HEK293 (cell line): ENCODE data around the gene TRAF2.

ENCODE experiments used
- CTCF ChIA-PET: fragments of 350-600 bp; formaldehyde crosslinking; extraction: SDS; loops from one replicate; lab custom pipeline; 2021; ENCODE audit warnings: antibody characterized with exemption; lab: Yijun Ruan, JAX
- POLR2A ChIA-PET: fragments of 300-600 bp; formaldehyde crosslinking; extraction: SDS; loops from one replicate; lab custom pipeline; 2020; ENCODE audit warnings: antibody characterized with exemption, inconsistent platforms; lab: Yijun Ruan, JAX
- H3K27ac ChIP-seq: fragments of 200-500 bp; sonication (Bioruptor generic); 2 replicates; pipeline ENCODE4 v1.5.1; 2014; ENCODE audit warnings: low read depth, low read length, control low read depth, inconsistent platforms; ENCODE audit errors: extremely low read depth
- H3K36me3 ChIP-seq, 2 experiments: fragments of 200-500 bp in 1 of 2; sonication (Bioruptor generic) in 1 of 2; 1 replicate in 1 of 2; 2 replicates in 1 of 2; pipeline ENCODE4 v1.5.1; 2014 to 2017; ENCODE audit warnings: inconsistent platforms in 2 of 2, low read length in 2 of 2; ENCODE audit not compliant: control insufficient read depth in 2 of 2, insufficient read depth in 1 of 2
- H3K4me1 ChIP-seq: fragments of 200-500 bp; sonication (Bioruptor generic); 2 replicates; pipeline ENCODE4 v1.5.1; 2014; ENCODE audit warnings: mild to moderate bottlenecking, low read length, inconsistent platforms; ENCODE audit not compliant: control insufficient read depth, insufficient read depth
- H3K4me3 ChIP-seq: 2 replicates; pipeline ENCODE4 v1.5.1; 2011; ENCODE audit warnings: low read depth, mild to moderate bottlenecking, control low read depth, low read length, moderate library complexity
- H3K9me3 ChIP-seq: fragments of 200-500 bp; sonication (Bioruptor generic); 2 replicates; pipeline ENCODE4 v1.5.1; 2014; ENCODE audit warnings: low read depth, low read length, inconsistent platforms; ENCODE audit not compliant: control insufficient read depth, insufficient read depth
- GFI1B ChIP-seq: fragments of 450-650 bp; formaldehyde crosslinking; IDR thresholded peaks from 2 replicates; pipeline ENCODE4 v1.5.1; 2016; ENCODE audit warnings: missing biosample characterization, missing genetic modification characterization
- GLIS1 ChIP-seq: fragments of 450-650 bp; formaldehyde crosslinking; IDR thresholded peaks from 2 replicates; pipeline ENCODE4 v1.5.1; 2016; ENCODE audit warnings: missing biosample characterization, missing genetic modification characterization
- HOXC10 ChIP-seq: sonication (generic); formaldehyde crosslinking; IDR thresholded peaks from 2 replicates; pipeline ENCODE4 v1.8.1; 2023; ENCODE audit warnings: mild to moderate bottlenecking, missing genetic modification reagents
- HOXD13 ChIP-seq: sonication (generic); formaldehyde crosslinking; IDR thresholded peaks from 2 replicates; pipeline ENCODE4 v1.8.0; 2022; ENCODE audit warnings: missing genetic modification reagents, borderline replicate concordance
- RBAK ChIP-seq: fragments of 450-650 bp; formaldehyde crosslinking; IDR thresholded peaks from 2 replicates; pipeline ENCODE4 v1.5.1; 2016; ENCODE audit warnings: missing biosample characterization, missing genetic modification characterization
- ZFP3 ChIP-seq: fragments of 450-650 bp; formaldehyde crosslinking; IDR thresholded peaks from 2 replicates; pipeline ENCODE4 v1.5.1; 2016; ENCODE audit warnings: low read depth, missing biosample characterization, missing genetic modification characterization
- ZNF184 ChIP-seq: fragments of 450-650 bp; IDR thresholded peaks from 2 replicates; pipeline ENCODE4 v1.5.1; 2018; ENCODE audit warnings: missing biosample characterization, mild to moderate bottlenecking, missing genetic modification characterization
- ZNF202 ChIP-seq: fragments of 450-650 bp; formaldehyde crosslinking; IDR thresholded peaks from 2 replicates; pipeline ENCODE4 v1.5.1; 2016; ENCODE audit warnings: missing biosample characterization, missing genetic modification characterization, borderline replicate concordance
- ZNF341 ChIP-seq: fragments of 450-650 bp; formaldehyde crosslinking; IDR thresholded peaks from 2 replicates; pipeline ENCODE4; 2016; ENCODE audit warnings: low read depth, missing biosample characterization, missing genetic modification characterization
- ZNF350 ChIP-seq: fragments of 450-650 bp; formaldehyde crosslinking; IDR thresholded peaks from 2 replicates; pipeline ENCODE4 v1.5.0; 2017; ENCODE audit warnings: missing biosample characterization, mild to moderate bottlenecking, missing genetic modification characterization
- ZNF354C ChIP-seq: fragments of 450-650 bp; formaldehyde crosslinking; IDR thresholded peaks from 2 replicates; pipeline ENCODE4 v1.5.1; 2016; ENCODE audit warnings: missing biosample characterization, missing genetic modification characterization, low read depth, borderline replicate concordance
- ZNF48 ChIP-seq: fragments of 450-650 bp; formaldehyde crosslinking; IDR thresholded peaks from 2 replicates; pipeline ENCODE4 v1.5.1; 2016; ENCODE audit warnings: missing biosample characterization, missing genetic modification characterization
- ZNF560 ChIP-seq: fragments of 450-650 bp; formaldehyde crosslinking; IDR thresholded peaks from 2 replicates; pipeline ENCODE4 v1.5.1; 2017; ENCODE audit warnings: missing biosample characterization, missing genetic modification characterization, borderline replicate concordance
- ZNF777 ChIP-seq: fragments of 450-650 bp; formaldehyde crosslinking; IDR thresholded peaks from 2 replicates; pipeline ENCODE4 v1.5.1; 2017; ENCODE audit warnings: missing biosample characterization, missing genetic modification characterization, borderline replicate concordance
- TF ChIP-seq, protein P1 (sequence below): fragments of 450-650 bp; formaldehyde crosslinking; IDR thresholded peaks from 2 replicates; pipeline ENCODE4 v1.5.1; 2016; ENCODE audit warnings: missing biosample characterization, missing genetic modification characterization
- TF ChIP-seq, protein P2 (sequence below): fragments of 450-650 bp; formaldehyde crosslinking; conservative IDR thresholded peaks from 2 replicates; pipeline ENCODE4 v1.5.1; 2016; ENCODE audit warnings: low read depth, missing biosample characterization, missing genetic modification characterization
- TF ChIP-seq, protein P3 (sequence below): fragments of 450-650 bp; formaldehyde crosslinking; IDR thresholded peaks from 2 replicates; pipeline ENCODE4 v1.5.1; 2017; ENCODE audit warnings: missing biosample characterization, mild to moderate bottlenecking, missing genetic modification characterization, moderate library complexity
- TF ChIP-seq, protein P4 (sequence below): fragments of 450-650 bp; formaldehyde crosslinking; IDR thresholded peaks from 2 replicates; pipeline ENCODE4 v1.5.1; 2016; ENCODE audit warnings: missing biosample characterization, missing genetic modification characterization
- TF ChIP-seq, protein P5 (sequence below): sonication (generic); formaldehyde crosslinking; IDR thresholded peaks from 2 replicates; pipeline ENCODE4 v1.8.1; 2022; ENCODE audit warnings: mild to moderate bottlenecking, moderate library complexity, missing genetic modification reagents
- TF ChIP-seq, protein P6 (sequence below): fragments of 450-650 bp; formaldehyde crosslinking; IDR thresholded peaks from 2 replicates; pipeline ENCODE4 v1.5.1; 2016; ENCODE audit warnings: missing biosample characterization, missing genetic modification characterization
- TF ChIP-seq, protein P7 (sequence below): fragments of 450-650 bp; formaldehyde crosslinking; IDR thresholded peaks from 2 replicates; pipeline ENCODE4; 2016; ENCODE audit warnings: missing biosample characterization, missing genetic modification characterization

Gene TRAF2

DNA sequence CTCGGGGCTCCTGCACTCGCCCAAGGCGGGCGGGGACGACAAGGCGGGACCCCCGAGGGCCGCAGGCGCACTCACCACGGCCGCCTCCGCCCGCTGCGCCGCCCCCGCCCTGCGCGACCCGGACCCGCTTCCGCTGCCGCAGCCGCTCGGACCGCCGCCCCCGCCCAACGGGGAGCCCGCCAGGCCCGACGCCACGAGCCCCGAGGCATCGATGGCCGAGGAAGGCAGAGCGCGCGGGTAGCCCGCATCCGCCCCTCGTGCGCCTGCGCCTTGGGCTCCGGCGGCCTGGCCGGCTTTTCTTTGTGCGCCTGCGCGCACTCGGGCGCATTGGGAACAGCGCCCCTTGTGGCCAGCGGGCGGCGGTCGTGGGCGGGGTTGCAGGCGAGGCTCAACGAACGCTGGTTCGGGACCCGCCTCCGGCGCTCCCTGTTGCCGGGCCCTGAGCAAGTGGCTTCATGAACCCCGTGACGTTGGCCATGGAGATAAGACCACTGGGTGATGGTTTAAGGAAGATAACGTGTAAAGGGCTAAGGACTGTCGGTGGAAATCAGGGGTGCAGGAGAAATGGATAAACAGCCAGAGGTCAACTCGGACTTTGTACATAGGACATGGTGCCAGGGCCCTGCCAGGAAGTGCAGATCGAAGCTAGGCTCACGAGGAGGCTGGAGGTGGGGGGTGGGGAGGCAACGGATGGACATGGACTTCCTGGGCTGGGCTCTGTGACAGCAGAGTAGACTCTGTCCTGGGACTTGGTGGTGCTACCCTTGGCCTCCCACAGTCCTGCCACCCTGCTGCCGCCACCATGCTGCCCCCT lies 58.4 kb downstream of the TRAF2 start, which contains the start of the genes C8G and FBXW5:
Gene C8G (plus strand): TSS at position 725 of the 814 bp plus-strand sequence. CDS start 78 bp downstream, at position 803.
Gene FBXW5 (minus strand): TSS at position 220 of the 814 bp plus-strand sequence. CDS start 655 bp downstream, outside the sequence.
- ChIA-PET POLR2A (interaction anchor here (0.6 to 0.9 kb wide), 3 partner anchors 47 to 1164 kb away, joined by 3 to 4 read pairs (median 3); partner anchors contain the start of genes PAXX and TMEM141), CTCF (interaction anchor here (0.6 to 5.7 kb wide), 20 partner anchors 8 to 282 kb away, joined by 3 to 119 read pairs (median 4); partner anchors contain the start of genes RNF224 and TRAF2)
- H3K9me3 ChIP-seq: no peaks in the 10 kb centered on the region
- H3K4me3 ChIP-seq: peak within 1 kb of the TSS; percentile 51
- H3K27ac ChIP-seq: peak within 1 kb of the TSS; percentile 90
- H3K4me1 ChIP-seq: no peaks in the 10 kb centered on the region
- H3K36me3 ChIP-seq: peaks cover 0 to 37% of the 10 kb centered on the region in 2 experiments; a peak in 1 of 3 replicates
- TF ChIP-seq, protein P1, sequence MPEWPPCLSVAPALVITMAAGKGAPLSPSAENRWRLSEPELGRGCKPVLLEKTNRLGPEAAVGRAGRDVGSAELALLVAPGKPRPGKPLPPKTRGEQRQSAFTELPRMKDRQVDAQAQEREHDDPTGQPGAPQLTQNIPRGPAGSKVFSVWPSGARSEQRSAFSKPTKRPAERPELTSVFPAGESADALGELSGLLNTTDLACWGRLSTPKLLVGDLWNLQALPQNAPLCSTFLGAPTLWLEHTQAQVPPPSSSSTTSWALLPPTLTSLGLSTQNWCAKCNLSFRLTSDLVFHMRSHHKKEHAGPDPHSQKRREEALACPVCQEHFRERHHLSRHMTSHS (tag by site-specific recombination): no peak
- TF ChIP-seq ZFP3 (tag by site-specific recombination) (no peak), ZNF48 (no peak), ZNF560 (tag by site-specific recombination) (no peak), ZNF354C (tag by site-specific recombination) (no peak), HOXD13 (CRISPR knock-in tag) (no peak), GLIS1 (tag by site-specific recombination) (no peak), ZNF184 (tag by site-specific recombination) (no peak), ZNF202 (tag by site-specific recombination) (no peak), GFI1B (tag by site-specific recombination) (no peak), ZNF341 (no peak), RBAK (tag by site-specific recombination) (no peak), ZNF350 (tag by site-specific recombination) (no peak), HOXC10 (CRISPR knock-in tag) (no peak), ZNF777 (tag by site-specific recombination) (no peak)
- TF ChIP-seq, protein P2, sequence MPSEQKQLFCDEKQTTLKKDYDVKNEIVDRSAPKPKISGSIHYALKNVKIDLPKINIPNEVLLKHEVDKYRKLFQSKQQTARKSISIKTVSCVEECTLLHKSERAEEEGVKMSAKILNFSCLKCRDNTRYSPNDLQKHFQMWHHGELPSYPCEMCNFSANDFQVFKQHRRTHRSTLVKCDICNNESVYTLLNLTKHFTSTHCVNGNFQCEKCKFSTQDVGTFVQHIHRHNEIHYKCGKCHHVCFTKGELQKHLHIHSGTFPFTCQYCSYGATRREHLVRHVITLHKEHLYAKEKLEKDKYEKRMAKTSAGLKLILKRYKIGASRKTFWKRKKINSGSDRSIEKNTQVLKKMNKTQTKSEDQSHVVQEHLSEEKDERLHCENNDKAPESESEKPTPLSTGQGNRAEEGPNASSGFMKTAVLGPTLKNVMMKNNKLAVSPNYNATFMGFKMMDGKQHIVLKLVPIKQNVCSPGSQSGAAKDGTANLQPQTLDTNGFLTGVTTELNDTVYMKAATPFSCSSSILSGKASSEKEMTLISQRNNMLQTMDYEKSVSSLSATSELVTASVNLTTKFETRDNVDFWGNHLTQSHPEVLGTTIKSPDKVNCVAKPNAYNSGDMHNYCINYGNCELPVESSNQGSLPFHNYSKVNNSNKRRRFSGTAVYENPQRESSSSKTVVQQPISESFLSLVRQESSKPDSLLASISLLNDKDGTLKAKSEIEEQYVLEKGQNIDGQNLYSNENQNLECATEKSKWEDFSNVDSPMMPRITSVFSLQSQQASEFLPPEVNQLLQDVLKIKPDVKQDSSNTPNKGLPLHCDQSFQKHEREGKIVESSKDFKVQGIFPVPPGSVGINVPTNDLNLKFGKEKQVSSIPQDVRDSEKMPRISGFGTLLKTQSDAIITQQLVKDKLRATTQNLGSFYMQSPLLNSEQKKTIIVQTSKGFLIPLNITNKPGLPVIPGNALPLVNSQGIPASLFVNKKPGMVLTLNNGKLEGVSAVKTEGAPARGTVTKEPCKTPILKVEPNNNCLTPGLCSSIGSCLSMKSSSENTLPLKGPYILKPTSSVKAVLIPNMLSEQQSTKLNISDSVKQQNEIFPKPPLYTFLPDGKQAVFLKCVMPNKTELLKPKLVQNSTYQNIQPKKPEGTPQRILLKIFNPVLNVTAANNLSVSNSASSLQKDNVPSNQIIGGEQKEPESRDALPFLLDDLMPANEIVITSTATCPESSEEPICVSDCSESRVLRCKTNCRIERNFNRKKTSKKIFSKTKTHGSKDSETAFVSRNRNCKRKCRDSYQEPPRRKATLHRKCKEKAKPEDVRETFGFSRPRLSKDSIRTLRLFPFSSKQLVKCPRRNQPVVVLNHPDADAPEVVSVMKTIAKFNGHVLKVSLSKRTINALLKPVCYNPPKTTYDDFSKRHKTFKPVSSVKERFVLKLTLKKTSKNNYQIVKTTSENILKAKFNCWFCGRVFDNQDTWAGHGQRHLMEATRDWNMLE (tag by site-specific recombination): no peak
- TF ChIP-seq, protein P3, sequence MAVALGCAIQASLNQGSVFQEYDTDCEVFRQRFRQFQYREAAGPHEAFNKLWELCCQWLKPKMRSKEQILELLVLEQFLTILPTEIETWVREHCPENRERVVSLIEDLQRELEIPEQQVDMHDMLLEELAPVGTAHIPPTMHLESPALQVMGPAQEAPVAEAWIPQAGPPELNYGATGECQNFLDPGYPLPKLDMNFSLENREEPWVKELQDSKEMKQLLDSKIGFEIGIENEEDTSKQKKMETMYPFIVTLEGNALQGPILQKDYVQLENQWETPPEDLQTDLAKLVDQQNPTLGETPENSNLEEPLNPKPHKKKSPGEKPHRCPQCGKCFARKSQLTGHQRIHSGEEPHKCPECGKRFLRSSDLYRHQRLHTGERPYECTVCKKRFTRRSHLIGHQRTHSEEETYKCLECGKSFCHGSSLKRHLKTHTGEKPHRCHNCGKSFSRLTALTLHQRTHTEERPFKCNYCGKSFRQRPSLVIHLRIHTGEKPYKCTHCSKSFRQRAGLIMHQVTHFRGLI (tag by site-specific recombination): no peak
- TF ChIP-seq, protein P4, sequence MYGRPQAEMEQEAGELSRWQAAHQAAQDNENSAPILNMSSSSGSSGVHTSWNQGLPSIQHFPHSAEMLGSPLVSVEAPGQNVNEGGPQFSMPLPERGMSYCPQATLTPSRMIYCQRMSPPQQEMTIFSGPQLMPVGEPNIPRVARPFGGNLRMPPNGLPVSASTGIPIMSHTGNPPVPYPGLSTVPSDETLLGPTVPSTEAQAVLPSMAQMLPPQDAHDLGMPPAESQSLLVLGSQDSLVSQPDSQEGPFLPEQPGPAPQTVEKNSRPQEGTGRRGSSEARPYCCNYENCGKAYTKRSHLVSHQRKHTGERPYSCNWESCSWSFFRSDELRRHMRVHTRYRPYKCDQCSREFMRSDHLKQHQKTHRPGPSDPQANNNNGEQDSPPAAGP (tag by site-specific recombination): no peak
- TF ChIP-seq, protein P5, sequence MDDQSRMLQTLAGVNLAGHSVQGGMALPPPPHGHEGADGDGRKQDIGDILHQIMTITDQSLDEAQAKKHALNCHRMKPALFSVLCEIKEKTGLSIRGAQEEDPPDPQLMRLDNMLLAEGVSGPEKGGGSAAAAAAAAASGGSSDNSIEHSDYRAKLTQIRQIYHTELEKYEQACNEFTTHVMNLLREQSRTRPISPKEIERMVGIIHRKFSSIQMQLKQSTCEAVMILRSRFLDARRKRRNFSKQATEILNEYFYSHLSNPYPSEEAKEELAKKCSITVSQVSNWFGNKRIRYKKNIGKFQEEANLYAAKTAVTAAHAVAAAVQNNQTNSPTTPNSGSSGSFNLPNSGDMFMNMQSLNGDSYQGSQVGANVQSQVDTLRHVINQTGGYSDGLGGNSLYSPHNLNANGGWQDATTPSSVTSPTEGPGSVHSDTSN (CRISPR knock-in tag): no peak
- TF ChIP-seq, protein P6, sequence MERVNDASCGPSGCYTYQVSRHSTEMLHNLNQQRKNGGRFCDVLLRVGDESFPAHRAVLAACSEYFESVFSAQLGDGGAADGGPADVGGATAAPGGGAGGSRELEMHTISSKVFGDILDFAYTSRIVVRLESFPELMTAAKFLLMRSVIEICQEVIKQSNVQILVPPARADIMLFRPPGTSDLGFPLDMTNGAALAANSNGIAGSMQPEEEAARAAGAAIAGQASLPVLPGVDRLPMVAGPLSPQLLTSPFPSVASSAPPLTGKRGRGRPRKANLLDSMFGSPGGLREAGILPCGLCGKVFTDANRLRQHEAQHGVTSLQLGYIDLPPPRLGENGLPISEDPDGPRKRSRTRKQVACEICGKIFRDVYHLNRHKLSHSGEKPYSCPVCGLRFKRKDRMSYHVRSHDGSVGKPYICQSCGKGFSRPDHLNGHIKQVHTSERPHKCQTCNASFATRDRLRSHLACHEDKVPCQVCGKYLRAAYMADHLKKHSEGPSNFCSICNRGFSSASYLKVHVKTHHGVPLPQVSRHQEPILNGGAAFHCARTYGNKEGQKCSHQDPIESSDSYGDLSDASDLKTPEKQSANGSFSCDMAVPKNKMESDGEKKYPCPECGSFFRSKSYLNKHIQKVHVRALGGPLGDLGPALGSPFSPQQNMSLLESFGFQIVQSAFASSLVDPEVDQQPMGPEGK: peak; percentile 46; the same call in 1 of the 2 replicates
- TF ChIP-seq, protein P7, sequence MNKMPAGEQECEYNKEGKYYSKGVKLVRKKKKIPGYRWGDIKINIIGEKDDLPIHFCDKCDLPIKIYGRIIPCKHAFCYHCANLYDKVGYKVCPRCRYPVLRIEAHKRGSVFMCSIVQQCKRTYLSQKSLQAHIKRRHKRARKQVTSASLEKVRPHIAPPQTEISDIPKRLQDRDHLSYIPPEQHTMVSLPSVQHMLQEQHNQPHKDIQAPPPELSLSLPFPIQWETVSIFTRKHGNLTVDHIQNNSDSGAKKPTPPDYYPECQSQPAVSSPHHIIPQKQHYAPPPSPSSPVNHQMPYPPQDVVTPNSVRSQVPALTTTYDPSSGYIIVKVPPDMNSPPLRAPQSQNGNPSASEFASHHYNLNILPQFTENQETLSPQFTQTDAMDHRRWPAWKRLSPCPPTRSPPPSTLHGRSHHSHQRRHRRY (tag by site-specific recombination): no peak
